Chondrocyte (in vitro differentiated cells): Measurements from ENCODE around the gene ZSWIM3. TPM values are rescaled to one million over a fixed set of nuclear protein-coding genes. Genes with fewer than 3 reads are reported as not detected.
"Not testable (repeated sequence)": the region's sequence is repeated elsewhere in the genome, so short reads cannot be mapped to it uniquely, and the experiment has no call there.

Source experiments
- DNase-seq: peaks from one replicate; pipeline ENCODE4 v3.0.0; 2021; ENCODE audit warnings: mixed read lengths, low spot score
- H3K27ac Mint-ChIP-seq: one replicate; pipeline ENCODE4 v1.8.0; 2021; ENCODE audit warnings: mild to moderate bottlenecking, moderate library complexity, mixed read lengths; ENCODE audit not compliant: unreplicated experiment
- H3K27me3 Mint-ChIP-seq: 2 replicates; pipeline ENCODE4 v1.8.0; 2021; ENCODE audit warnings: low read depth, mixed read lengths
- H3K36me3 Mint-ChIP-seq: 2 replicates; pipeline ENCODE4 v1.8.0; 2021; ENCODE audit warnings: low read depth, mixed read lengths
- H3K4me1 Mint-ChIP-seq: 2 replicates; pipeline ENCODE4 v1.8.0; 2021; ENCODE audit warnings: low read depth, mild to moderate bottlenecking, mixed read lengths
- H3K4me3 Mint-ChIP-seq: one replicate; pipeline ENCODE4 v1.8.0; 2021; ENCODE audit warnings: mild to moderate bottlenecking, moderate library complexity, mixed read lengths; ENCODE audit not compliant: unreplicated experiment
- H3K9me3 Mint-ChIP-seq: 2 replicates; pipeline ENCODE4 v1.8.0; 2021; ENCODE audit warnings: low read depth, mixed read lengths
- total RNA-seq: library from RNA; stranded (reverse); gene quantifications from 3 replicates; pipeline ENCODE4 v1.2.1, GENCODE V29; 2021
- TF ChIP-seq, protein P1 (sequence below): fragments of 200-600 bp; sonication (generic); IDR thresholded peaks from 2 replicates; pipeline ENCODE4 v1.5.0; 2021; ENCODE audit warnings: antibody characterized with exemption, mild to moderate bottlenecking, moderate library complexity

Gene ZSWIM3
- total RNA-seq, 1 donor from 2014 or later = 3.9 TPM

DNA sequence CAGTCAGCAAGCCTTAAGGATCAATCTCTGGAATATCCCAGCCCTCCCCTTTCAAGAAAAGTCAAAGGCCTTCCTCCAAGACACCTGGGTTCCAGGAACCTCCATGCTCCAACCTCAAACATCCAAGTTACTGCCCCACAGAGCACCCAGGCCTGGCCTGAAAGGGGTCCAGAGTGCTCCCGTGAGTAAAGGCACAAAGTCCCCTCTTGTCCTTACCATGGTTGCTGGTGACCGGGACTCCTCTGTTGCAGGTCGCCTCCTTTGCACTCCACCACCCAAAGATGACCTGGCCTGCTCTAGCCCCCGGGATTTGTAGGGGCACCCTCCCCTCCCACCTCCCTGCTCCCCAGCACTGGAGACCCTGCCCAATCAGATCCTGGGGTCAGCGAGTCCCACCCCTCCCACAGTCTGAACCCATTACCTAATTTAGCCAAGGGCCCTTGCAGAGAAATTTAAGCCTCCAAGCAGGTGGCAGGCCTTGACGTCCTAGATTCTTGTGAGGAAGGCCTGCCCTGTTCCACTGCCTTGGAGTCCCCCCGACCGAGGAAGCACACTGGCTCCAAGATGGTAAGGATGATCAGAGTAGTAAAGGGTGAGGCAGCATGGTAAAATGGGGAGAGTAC, 30.3 kb upstream of the ZSWIM3 start, which contains the start of gene TNNC2:
Gene TNNC2 (minus strand): TSS at position 283 of the 623 bp plus-strand sequence. CDS start 64 bp downstream, at position 219.
- Mint-ChIP-seq H3K9me3 (no peaks in the 10 kb centered on the region), H3K27me3 (peaks cover 4% of the 10 kb centered on the region), H3K4me3 (peak within 1 kb of the TSS; percentile 4), H3K27ac (peak within 1 kb of the TSS; percentile 94), H3K4me1 (peaks cover 45% of the 10 kb centered on the region), H3K36me3 (no peaks in the 10 kb centered on the region)
- TF ChIP-seq, protein P1, sequence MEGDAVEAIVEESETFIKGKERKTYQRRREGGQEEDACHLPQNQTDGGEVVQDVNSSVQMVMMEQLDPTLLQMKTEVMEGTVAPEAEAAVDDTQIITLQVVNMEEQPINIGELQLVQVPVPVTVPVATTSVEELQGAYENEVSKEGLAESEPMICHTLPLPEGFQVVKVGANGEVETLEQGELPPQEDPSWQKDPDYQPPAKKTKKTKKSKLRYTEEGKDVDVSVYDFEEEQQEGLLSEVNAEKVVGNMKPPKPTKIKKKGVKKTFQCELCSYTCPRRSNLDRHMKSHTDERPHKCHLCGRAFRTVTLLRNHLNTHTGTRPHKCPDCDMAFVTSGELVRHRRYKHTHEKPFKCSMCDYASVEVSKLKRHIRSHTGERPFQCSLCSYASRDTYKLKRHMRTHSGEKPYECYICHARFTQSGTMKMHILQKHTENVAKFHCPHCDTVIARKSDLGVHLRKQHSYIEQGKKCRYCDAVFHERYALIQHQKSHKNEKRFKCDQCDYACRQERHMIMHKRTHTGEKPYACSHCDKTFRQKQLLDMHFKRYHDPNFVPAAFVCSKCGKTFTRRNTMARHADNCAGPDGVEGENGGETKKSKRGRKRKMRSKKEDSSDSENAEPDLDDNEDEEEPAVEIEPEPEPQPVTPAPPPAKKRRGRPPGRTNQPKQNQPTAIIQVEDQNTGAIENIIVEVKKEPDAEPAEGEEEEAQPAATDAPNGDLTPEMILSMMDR = no peak
- no peak for DNase-seq

DNA sequence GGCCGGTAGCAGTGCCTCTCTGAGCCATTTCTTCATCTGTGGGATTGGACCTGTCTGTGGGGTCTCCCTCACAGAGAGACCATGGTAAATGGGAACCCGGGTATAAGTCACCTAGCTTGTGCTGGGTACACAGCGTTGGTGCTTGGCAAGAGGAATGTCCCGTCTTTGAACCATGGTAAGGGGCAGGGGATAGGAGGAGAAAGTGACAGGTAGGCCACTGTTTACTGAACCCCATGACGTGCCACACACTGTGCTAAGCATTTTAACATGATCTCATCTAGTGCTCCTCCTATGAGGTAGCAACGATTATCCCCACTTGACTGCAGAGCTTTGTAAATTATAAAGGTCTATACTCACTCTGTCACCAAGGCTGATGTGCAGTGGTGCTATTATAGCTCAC, 29.7 kb upstream of the ZSWIM3 start:
- H3K27ac Mint-ChIP-seq = peak overlapping the region; percentile 94
- no peak for DNase-seq
- no peaks in the 10 kb centered on the region for H3K36me3 Mint-ChIP-seq
- H3K27me3 Mint-ChIP-seq = peaks cover 4% of the 10 kb centered on the region
- H3K4me1 Mint-ChIP-seq = peaks cover 45% of the 10 kb centered on the region
- H3K9me3 Mint-ChIP-seq = no peaks in the 10 kb centered on the region
- no peak overlapping the region for H3K4me3 Mint-ChIP-seq
- TF ChIP-seq, protein P1 = no peak

DNA sequence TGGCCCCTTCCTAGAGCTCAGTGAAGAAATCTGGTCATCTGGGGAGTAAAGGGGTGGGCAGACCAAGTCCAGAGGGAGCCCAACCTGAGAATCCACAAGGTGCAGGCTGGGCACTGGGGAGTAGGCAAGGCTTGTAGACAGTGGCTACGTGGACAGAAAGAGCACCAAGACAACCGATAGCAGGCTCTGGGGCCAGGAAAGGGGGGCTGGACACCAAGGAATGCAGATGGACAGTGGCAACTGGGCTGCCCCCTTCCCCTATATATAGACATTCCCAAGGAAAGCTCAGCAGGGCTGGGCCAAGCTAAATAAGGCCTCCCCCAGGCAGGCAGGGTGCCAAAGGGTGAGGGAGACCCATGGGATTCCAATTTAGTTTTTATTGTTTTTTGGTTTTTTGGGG, 28.8 kb upstream of the ZSWIM3 start:
- Mint-ChIP-seq H3K27ac (peak overlapping the region; percentile 94), H3K36me3 (no peaks in the 10 kb centered on the region), H3K9me3 (no peaks in the 10 kb centered on the region), H3K4me1 (peaks cover 52% of the 10 kb centered on the region), H3K4me3 (no peak overlapping the region), H3K27me3 (peaks cover 4% of the 10 kb centered on the region)
- no peak for DNase-seq
- TF ChIP-seq, protein P1 = no peak

DNA sequence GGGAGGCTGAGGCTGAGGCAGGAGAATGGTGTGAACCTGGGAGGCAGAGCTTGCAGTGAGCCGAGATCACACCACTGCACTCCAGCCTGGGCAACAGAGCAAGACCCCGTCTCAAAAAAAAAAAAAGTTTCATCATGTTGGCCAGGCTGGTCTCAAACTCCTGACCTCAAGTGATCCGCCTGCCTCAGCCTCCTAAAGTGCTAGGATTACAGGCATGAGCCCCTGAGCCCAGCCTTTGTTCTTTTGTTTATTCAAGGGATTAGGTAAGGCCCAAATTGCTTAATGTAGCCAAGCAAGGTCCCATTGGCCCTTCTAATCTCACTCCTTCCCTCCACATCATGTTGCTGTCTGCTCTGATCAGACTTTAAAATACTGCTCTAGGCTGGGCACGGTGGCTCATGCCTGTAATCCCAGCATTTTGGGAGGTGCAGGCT, 27.7 kb upstream of the ZSWIM3 start:
- not testable (repeated sequence) for H3K36me3 Mint-ChIP-seq, DNase-seq, H3K9me3 Mint-ChIP-seq, H3K4me3 Mint-ChIP-seq, H3K27me3 Mint-ChIP-seq
- H3K4me1 Mint-ChIP-seq = peaks cover 51% of the 10 kb centered on the region
- H3K27ac Mint-ChIP-seq = peak overlapping the region; percentile 35

DNA sequence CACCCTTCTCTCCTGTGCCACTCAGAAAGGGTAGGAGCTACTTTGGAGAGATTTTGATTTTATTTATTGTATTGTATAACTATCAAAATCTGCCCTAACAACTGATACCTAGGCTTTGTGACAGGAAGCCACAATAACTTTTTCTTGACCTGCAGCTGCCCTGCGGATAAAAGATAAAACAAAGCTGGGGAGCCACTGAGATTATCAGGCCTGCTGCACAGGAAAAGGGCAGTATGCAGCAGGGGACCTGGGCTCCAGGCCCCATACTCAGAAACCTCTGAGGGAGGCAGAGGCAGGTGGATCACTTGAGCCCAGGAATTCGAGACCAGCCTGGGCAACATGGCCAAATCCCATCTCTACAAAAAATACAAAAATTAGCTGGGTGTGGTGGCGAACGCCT, 24.8 kb upstream of the ZSWIM3 start:
- Mint-ChIP-seq H3K27me3 (no peaks in the 10 kb centered on the region), H3K9me3 (no peaks in the 10 kb centered on the region), H3K4me1 (peaks cover 56% of the 10 kb centered on the region), H3K27ac (peak overlapping the region; percentile 85), H3K4me3 (peak overlapping the region; percentile 89), H3K36me3 (peaks cover 1% of the 10 kb centered on the region)
- no peak for DNase-seq
- TF ChIP-seq, protein P1 = no peak
